Measurements from ENCODE around the gene DAAM2. TPM values are rescaled to one million over a fixed set of nuclear protein-coding genes. Genes with fewer than 3 reads are reported as not detected.

Gene DAAM2
- total and polyA plus RNA-seq, 9 of the 15 experiments (the other 6 are each of a cell fraction or from before 2014, with no cell fraction given), result 0.01 to 0.07 TPM; not detected in 7

DNA sequence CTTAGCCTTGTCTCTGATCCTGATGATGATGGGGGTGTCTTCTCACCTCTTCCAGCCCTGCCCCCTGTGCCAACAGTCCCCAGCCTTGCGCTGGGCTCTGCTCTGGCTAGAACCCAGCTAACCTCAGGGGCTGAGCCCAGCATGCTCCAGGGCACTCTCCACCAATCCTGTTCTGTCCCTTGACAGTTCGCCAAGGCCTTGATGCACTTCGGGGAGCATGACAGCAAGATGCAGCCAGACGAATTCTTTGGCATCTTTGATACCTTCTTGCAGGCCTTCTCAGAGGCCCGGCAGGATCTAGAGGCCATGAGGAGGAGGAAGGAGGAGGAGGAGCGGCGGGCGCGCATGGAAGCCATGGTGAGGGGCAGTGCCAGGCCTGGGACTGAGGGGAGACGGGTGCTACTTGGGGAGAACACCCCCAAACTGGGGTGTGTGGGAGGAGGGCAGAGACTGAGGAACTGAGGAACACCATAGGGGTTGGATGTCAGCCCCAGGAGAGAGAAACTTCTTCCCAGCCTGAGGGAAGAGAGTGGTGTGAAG is 109.0 kb downstream of the DAAM2 start:
- ChIA-PET CTCF (ENCODE audit: low intra/inter-chr PET ratio) (no interaction called here), POLR2A (no interaction called here)
- TF ChIP-seq TGIF2 (CRISPR knock-in tag; IDR thresholded peaks at IDR 0.05), result no peak
- no peak for TF ChIP-seq EP300 (IDR thresholded peaks at IDR 0.05; ENCODE audit: low read length)
- TF ChIP-seq TBP (optimal IDR thresholded peaks at IDR 0.05; ENCODE audit: low read depth, low read length), result no peak
- TF ChIP-seq ZNF431 (CRISPR knock-in tag; IDR thresholded peaks at IDR 0.05), result no peak
- no peak for TF ChIP-seq NFXL1 (CRISPR knock-in tag; IDR thresholded peaks at IDR 0.05)
- TF ChIP-seq, protein P1, sequence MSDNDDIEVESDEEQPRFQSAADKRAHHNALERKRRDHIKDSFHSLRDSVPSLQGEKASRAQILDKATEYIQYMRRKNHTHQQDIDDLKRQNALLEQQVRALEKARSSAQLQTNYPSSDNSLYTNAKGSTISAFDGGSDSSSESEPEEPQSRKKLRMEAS (CRISPR knock-in tag; IDR thresholded peaks at IDR 0.05), result no peak
- no peak for TF ChIP-seq BRCA1 (IDR thresholded peaks at IDR 0.05)
- TF ChIP-seq BRCA1 (CRISPR knock-in tag; IDR thresholded peaks at IDR 0.05), result no peak
- no peak for TF ChIP-seq GABPB2 (CRISPR knock-in tag; conservative IDR thresholded peaks at IDR 0.05)
- no peak for TF ChIP-seq FOXK2 (conservative IDR thresholded peaks at IDR 0.05 in 1 of 2, IDR thresholded peaks at IDR 0.05 in 1 of 2; ENCODE audit: low read depth in 2 of 2)
- no peak for TF ChIP-seq PHTF2 (CRISPR knock-in tag; IDR thresholded peaks at IDR 0.05)
- no peak for TF ChIP-seq NFIC (IDR thresholded peaks at IDR 0.05)
- no peak for TF ChIP-seq STAT5A (IDR thresholded peaks at IDR 0.05; ENCODE audit: borderline replicate concordance, low read length)
- no peak for TF ChIP-seq MYC (IDR thresholded peaks at IDR 0.05; ENCODE audit: low read depth, low read length)
- no peak for TF ChIP-seq MYC (CRISPR knock-in tag; IDR thresholded peaks at IDR 0.05; ENCODE audit: borderline replicate concordance, low read depth)
- TF ChIP-seq IRF2 (CRISPR knock-in tag; IDR thresholded peaks at IDR 0.05), result no peak
- no peak for TF ChIP-seq KAT7 (CRISPR knock-in tag; IDR thresholded peaks at IDR 0.05; ENCODE audit: borderline replicate concordance)
- TF ChIP-seq ELK1 (CRISPR knock-in tag; IDR thresholded peaks at IDR 0.05), result no peak
- TF ChIP-seq PRMT5 (CRISPR knock-in tag; IDR thresholded peaks at IDR 0.05), result no peak
- TF ChIP-seq, protein P2, sequence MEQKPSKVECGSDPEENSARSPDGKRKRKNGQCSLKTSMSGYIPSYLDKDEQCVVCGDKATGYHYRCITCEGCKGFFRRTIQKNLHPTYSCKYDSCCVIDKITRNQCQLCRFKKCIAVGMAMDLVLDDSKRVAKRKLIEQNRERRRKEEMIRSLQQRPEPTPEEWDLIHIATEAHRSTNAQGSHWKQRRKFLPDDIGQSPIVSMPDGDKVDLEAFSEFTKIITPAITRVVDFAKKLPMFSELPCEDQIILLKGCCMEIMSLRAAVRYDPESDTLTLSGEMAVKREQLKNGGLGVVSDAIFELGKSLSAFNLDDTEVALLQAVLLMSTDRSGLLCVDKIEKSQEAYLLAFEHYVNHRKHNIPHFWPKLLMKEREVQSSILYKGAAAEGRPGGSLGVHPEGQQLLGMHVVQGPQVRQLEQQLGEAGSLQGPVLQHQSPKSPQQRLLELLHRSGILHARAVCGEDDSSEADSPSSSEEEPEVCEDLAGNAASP (IDR thresholded peaks at IDR 0.05), result no peak

More for the DNA sequence above, 109.0 kb downstream of the DAAM2 start:
- Histone ChIP-seq H4K20me1 (replicated peaks; ENCODE audit: control insufficient read depth, insufficient read depth, low read length) (peaks cover 3% of the 10 kb centered on the region), H2AFZ (ENCODE audit: low read depth, low read length) (no peak overlapping the region), H3K4me3 (no peak overlapping the region), H3K9me1 (ENCODE audit: control insufficient read depth, insufficient read depth, low read length) (no peaks in the 10 kb centered on the region), H3K27ac (ENCODE audit: extremely low read depth, low read depth, low read length) (no peak overlapping the region), H3K9ac (ENCODE audit: insufficient read depth in 1 of 2, low read depth in 2 of 2, low read length in 2 of 2) (no peak overlapping the region), H3K4me1 (replicated peaks in 1 of 2; ENCODE audit: control insufficient read depth in 2 of 2, insufficient read depth in 2 of 2, low read length in 2 of 2) (peaks cover 0 to 1% of the 10 kb centered on the region in 2 experiments; a peak in 1 of 5 replicates), H3K27me3 (ENCODE audit: control insufficient read depth in 2 of 2, insufficient read depth in 2 of 2, low read length in 2 of 2) (peaks cover 6 to 54% of the 10 kb centered on the region in 2 experiments), H3K36me3 (ENCODE audit: control insufficient read depth, insufficient read depth, low read length) (no peaks in the 10 kb centered on the region), H3K4me2 (ENCODE audit: insufficient read depth, low read length) (no peak overlapping the region), H3K9me3 (replicated peaks; ENCODE audit: control insufficient read depth, insufficient read depth, low read depth, low read length) (no peaks in the 10 kb centered on the region), H3K79me2 (ENCODE audit: control insufficient read depth, insufficient read depth, low read length) (no peaks in the 10 kb centered on the region)
- FAIRE-seq, result no peak
- WGBS (ENCODE audit: insufficient coverage, low coverage, missing lambda C conversion rate), result under 1% methylated on average over 10 of the region's 10 CpGs
- BruUV-seq (replicated peaks), result no TSS peak
- intact Hi-C loops (cut with micrococcal nuclease), result no loop called here
- no peak for DNase-seq (ENCODE audit: extremely low read depth in 1 of 4, low spot score in 3 of 4)
- in situ Hi-C loops (cut with MboI), result no loop called here
- no peak for ATAC-seq
